ENCODE measurements around the gene ZNF333.
"Not testable (repeated sequence)": the region's sequence is repeated elsewhere in the genome, so short reads cannot be mapped to it uniquely, and the experiment has no call there.

GRCh38 chr19:14765403-14765802, 75.6 kb downstream of the ZNF333 start:
- TF ChIP-seq POLR2A, CTCF (IDR thresholded peaks at IDR 0.05): not testable (repeated sequence)
